GM19328 (cell line): Measurements from ENCODE around the gene TMEM163.
"Not testable (repeated sequence)": the region's sequence is repeated elsewhere in the genome, so short reads cannot be mapped to it uniquely, and the experiment has no call there.

Source experiments
- ATAC-seq: cut with Tn5 transposase; IDR thresholded peaks from one replicate; pipeline ENCODE4 v1.9.1; 2021; ENCODE audit warnings: mild to moderate bottlenecking, moderate library complexity; ENCODE audit not compliant: unreplicated experiment

TMEM163 gene

DNA sequence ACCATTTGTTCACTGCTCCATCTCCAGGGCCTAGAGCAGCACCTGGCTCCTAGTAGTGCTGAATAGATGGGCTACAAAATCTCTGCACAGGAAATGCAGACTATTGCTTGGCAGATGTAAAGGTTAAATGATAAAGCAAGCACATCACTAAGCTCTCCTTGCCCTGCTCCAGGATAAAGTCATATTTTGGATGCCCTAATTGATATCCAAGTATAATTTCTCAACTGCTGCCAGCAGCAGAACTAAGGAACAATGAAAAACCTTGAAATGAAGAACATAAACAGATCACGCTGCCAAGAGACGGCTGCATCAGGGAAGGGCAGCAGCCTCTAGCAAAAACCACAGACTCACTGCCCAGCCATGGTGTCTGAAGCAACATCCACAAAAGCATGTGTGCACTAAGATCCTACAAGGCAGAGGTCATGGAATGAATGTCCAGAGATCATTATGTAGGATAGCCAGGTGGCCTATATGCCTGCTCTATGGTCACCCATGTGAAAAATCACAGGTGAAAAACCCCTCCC, 134.7 kb downstream of the TMEM163 start:
- no peak for ATAC-seq

DNA sequence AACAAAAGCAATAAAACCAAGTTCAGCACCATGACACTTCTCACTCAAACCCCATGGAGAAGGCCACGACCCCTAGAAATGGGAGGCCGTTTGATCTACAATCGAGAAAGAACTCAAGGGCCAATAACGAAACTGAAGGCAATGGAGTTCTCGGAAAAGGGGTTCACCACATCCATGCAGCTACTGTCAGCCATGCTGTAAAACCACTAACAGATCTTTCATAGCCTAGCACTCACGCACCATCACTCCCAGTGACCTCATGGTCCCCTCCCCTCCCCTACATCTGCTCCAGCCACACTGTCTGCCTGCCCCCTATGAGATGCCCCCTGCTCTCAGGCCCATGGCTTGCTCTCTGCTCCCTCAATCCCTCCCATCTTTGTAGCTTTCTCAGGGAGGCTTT, 135.3 kb downstream of the TMEM163 start:
- ATAC-seq: no peak

DNA sequence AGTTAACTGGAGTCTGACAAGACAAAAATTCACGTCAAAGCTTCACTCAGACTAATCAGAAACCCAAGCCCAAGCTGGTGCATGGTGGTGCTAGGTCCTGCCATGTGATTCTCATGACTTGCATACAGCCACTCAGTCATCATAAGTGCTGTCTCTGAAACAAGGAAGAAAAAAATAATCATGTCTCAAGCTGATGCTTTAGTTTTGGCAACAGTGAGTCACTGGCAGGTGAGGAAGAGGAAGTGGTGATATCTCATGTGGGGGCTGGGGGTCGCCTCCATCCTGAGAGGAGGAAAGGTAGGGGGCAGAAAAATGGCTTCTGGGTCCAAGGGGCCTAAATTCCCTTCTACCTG, 136.3 kb downstream of the TMEM163 start:
- ATAC-seq: no peak

DNA sequence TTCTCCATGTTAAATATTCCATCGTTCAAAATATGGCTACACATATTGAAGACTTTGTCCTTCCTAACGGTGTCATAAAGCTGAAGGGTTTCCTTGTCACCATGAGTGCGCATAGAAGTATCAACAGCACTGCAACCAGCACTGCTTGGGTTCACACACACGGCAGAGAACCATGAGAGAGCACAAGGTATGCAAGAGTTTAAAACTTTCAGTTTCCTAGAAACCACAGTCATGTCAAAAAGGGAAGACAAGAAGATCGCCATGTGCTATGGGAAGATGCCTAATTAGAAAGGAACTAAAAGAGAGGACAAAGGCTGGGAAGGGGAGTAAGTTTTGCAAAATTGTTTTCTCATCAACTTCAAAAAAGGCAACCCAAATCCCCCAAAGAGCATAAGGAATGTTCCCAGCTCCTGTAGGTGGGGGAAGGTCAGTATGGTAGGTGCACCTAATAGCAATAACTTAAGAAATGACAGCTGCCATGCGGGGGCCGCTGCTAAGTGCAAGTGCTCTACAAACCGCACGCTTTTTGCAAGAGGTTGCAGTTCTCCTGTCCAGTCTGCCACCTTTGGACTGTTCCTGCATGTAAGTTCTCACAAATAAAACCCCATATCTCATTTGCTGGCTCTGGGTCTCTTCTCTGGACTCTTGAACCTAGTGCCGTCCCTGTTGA, 136.8 kb downstream of the TMEM163 start:
- peak; percentile 60 for ATAC-seq

DNA sequence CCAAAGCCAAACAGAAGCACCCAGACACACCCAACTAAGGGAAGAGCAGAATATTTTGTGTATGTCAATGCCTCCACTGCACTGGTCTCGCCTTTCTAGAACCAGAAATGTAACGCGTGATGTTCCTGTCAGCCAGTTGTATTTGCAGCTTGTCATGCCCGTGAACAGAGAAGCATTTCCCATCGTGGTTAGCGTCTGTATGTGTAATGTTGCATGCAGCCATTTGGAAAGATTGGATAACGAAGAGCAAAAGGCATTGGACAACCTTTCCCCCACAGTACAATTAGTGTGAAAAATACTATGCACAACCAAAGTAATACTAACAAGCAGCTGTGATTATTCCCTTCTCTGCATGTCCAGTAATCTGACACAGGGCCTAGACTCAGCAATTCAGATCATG, 140.5 kb downstream of the TMEM163 start:
- no peak for ATAC-seq

DNA sequence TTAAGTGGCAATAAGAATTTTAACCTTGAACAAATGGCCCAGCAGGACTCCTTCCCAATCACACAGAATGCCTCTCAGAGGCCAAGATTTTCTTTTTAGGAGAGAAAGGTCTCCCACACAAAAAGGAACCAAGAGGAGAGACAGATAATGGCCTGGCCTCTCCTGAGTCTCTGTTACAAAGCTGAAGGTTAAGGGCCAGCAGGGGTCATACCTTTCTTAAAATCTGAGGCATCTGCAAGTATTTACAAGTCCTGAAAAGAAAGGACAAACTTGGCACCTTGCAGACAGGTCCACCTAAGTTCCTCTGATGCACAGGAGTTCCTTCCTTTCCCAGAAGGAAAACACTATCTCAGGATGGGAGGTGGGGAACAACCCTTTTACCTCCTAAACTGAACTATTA, 142.3 kb downstream of the TMEM163 start:
- no peak for ATAC-seq

DNA sequence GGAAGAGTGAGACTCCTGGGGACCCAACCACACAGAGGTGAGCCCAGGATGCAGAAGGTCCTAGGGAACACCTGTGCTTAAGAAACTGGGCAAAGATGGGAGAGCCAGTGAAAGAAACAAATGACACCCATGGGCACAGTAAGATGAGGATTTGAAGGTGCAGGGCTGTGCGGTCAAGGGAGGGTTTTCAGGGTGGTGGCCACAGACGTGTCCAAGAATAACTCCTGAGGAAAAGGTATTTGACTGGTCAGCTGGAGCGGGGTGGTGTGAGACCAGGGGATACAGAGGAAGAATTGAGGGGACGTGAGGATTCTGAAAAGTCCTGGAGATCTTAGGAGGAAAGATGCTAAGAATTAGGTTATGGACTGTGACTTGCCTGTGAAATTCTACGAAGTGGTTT, 142.9 kb downstream of the TMEM163 start:
- no peak for ATAC-seq

DNA sequence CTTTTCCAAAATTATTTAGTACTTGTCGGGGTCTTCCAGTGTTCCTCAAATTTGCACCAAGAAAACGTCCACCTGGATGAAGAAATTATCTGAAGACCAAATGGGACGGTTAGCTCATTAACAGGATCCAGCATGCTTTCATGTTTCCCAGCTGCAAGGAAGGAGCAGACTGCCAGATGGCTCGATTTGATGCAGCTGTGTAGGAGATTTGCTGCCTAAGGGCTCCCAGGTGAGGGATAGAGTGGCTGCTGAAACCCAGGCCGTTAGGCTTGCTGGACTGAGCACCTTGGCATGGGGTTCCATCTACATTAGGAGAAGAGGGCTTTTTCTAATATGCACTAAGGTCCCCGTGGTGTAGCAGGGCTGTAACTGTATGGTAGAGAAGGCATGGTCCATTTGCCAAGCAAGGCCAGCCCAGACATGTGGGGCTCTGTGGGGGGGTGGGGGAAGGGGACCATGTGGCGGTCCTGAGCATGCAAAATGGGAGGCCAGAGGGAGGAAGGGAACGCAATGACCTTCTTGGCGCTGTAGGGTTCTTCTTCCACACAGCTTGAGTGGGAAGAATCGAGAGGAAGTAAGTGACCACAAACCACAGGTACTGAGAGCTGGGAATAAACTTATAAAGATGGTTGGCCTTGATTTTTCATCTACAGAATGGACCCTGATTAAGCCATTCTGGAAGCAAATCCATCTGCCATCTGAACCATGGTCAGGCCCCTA, 144.0 kb downstream of the TMEM163 start:
- ATAC-seq: no peak

DNA sequence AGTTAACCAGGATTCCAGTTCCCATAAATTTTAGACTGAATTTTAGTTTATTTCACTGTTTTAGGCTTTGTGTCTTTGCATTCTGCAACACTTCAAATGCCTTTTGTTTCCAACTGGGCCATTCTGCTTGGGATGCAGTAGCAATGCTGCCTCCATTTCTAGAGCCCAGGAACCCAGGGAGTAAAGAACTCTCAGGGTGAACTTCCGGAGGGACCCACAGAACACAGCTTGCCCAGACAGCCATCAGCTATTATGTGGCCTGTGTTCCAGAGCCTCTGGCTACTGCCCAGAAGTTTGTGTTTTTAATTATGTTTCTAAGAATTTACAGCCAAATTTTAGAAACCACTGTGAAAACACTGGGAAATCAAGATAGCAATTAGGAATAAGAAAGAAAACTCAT, 145.1 kb downstream of the TMEM163 start:
- ATAC-seq: no peak

DNA sequence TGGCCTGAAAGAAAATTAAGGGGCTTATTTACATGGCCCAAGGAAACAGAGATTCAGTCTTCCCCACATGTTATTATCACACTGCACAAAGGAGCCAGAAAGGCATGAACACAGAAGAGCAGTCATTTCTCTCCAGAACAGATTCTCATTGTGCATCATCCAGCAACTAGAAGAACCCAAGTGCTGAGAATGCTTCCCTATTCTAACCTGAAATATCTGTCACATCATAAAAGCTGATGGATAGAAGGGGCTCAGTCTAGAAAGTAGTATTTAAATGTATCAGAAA, 145.8 kb downstream of the TMEM163 start:
- no peak for ATAC-seq

DNA sequence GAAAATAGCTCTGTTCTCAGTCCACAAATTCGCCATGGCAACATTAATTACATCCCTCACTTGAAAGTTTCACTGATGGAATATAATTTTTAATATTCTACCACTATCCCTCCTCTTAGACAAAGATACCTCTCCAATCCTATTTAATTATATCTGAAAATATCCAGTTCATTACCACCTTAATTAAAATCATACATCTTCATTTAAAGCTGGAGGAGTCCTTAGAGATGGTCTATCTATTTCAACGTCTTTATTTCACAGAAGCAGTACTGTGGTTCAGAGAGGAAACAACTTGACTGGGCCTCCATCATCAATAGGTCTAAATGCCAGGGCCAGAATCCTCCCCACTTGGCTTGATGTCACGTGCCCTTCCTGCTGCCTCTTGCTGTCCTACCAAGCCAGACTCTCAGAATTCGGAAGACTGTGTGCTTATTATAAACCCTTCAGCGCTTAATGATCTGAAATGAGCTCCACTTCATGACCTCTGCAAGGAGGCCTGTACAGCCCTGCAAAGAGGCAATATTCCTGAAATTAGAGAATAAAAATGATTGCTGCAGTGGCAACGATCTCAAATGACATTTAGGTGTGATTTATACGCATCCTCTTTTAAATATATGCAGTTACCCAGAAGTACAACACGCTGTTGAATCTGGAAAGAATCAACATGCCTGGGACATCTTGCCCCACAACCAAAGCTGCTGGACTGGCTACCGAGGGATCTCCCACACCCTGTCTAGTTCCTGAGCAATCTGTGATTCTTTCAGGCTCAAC, 146.3 kb downstream of the TMEM163 start:
- no peak for ATAC-seq

DNA sequence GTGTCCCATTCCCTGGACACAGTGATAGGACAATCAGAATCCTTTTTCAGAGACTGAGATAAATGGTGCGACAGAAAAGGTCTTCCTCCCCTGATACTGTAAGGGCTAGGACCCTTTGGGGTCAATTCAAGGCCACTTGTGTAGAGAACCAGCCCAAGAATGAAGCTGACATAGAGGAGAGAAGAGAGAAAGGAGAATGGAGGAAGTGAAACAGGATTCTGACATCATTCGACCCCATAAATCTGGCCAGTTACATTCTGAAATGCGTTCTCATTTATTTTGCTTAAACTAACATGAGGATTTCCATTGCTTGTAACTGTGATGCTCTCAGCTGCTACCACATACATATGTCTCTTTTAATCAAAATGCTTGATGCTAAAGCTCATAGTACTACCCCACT, 148.1 kb downstream of the TMEM163 start:
- ATAC-seq: no peak

DNA sequence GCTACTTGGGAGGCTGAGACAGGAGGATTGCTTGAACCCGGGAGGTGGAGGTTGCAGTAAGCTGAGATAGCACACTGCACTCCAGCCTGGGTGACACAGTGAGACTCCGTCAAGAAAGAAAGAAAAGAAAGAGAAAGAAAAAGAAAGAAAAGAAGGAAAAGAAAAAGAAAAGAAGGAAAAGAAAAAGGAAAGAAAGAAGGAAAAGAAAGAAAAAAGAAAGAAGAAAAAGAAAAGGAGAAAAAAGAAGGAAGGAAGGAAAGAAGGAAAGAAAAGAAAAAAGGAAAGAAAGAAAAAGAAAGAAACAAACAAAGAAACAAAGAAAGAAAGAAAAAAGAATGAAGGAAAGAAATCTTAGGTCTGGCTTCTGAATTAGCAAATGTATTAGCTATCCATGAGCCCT, 150.4 kb downstream of the TMEM163 start:
- no peak for ATAC-seq

DNA sequence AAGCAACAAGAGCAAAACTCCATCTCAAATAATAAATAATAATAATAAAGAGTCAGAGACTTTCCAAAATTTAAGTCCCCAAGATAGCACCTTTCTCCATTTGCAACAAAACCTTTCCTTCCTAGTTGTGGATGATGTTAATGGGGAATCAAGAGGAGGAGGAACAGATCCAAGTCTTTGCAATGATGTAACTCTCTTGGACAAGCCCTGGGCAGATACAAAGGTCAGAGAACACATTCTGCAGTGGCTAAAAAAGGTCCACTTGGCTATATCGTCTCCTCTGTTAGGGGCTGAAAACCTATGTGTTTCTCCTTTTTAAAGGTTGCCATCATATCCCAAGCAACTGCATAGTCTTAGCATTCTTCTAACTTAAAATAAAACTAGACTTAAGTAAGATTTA, 151.1 kb downstream of the TMEM163 start:
- ATAC-seq: no peak

DNA sequence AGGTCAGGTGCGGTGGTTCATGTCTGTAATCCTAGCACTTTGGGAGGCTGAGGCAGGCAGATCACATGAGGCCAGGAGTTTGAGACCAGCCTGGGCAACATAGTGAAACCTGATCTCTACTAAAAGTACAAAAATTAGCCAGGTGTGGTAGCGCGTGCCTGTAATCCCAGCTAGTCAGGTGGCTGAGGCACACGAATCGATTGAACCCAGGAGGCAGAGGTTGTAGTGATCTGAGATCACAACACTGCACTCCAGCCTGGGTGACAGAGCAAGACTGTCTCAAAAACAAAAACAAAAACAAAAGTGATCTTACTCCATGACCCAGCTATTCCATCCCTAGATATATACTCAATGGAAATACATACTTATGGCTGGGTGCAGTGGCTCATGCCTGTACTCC, 153.8 kb downstream of the TMEM163 start:
- not testable (repeated sequence) for ATAC-seq

DNA sequence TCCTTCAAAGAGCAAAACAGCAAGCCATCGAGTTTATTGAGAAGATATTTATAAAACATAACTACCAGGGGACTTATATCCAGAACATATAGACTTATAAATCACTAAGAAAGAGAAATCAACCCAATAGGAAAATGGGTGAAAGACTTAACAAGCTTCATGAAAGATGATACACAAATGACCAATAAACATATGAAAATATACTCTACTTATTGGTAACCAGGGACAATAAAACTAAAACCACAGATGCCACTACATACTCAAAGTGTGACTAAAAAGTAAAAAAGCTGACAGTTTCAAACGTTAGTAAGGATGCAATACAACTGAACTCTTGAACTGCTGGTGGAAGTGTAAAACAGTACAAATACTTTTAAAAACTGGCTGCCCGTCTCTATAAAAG, 154.3 kb downstream of the TMEM163 start:
- no peak for ATAC-seq

DNA sequence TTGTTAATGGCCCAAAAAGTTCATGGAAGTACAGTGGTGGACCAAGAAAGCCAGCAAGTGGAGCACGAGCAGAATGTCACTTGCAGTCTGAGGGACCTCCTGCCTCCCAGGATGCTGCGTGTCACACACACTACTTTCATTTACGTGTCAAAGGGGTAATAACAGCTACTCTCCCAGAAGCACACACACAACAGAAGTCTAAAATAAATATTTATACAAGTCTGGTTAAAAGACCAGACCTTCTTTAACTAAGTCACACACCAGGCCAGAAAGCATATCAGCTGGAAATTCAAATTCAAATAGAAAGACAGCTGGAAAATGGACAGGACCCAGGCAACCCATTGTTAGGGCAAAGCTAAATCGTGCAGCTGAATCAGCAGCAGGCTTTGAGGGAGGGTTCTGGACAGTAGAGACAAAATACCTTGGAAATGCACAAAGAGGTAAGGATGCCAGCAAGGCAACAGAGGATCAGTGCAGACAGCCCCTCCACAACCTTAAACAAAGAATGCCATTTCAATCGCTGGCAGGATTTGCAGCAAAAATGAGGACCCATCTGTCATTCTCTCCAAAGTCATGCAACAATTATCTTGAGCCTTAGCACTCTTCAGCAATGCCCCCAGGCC, 160.5 kb downstream of the TMEM163 start:
- ATAC-seq: no peak

DNA sequence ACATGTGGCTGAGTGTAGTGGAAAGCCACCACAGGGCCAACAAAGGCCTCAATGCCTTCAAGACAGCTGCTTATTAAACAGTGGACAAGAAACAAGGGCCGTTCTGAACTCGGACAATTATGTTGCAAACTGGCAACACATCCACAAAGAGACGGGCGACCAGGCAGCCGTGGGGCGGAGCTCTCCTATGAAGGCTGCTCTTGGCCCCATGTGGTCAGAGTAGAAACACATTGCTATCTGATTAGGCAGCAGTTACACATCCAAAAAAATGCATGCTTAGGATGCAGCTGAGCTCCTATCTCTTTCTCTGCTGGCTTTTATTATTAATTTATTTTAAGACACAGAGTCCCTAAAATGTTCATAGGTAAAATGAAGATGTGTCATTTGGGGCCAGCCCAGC, 163.4 kb downstream of the TMEM163 start:
- ATAC-seq: no peak

DNA sequence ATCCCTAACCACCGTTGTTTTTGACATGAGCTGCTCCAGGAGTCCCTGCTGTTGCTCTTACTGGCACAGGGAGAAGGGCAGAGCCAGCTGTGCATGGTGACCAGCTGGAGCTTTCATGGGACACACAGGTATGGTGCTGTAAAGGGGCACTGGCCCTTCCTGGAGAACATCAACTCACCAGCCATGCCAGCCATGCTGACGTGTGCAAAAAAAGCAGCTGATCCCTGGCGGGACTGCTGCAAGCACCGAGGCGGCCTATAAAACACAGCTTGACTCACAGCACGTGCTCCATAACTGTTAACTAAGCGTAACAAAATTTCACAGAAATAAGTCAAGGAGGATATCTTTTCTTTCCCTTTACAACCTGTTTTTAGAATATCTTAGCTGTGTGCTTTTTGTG, 165.1 kb downstream of the TMEM163 start:
- no peak for ATAC-seq

DNA sequence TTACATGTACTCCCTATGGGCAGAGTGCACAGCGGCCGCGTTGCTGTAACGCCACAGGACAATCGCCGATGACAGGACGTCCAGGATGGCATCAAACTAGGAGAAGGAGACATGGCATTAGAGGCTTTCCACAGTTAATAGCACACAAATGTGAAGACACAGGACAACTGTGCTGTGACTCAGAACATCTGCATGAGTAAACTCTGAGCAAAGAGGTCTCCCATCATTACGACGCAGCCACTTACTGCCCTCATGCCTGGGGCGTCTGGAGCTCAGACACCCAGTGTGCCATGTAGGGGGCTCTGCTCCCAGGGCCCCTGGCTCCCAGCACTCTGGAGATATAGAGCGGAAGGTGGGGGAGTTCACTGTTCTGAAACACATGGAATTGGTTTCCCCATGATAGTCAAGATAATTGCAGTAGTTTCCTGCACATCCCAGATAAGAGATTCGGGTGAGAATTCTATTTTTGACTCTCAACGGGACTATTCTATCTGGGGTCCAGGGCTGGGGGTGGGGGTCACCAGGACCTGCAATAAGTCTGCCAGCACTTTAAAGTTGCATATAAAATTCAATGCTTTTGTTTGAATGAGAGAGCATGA, 168.1 kb downstream of the TMEM163 start:
- ATAC-seq: no peak

DNA sequence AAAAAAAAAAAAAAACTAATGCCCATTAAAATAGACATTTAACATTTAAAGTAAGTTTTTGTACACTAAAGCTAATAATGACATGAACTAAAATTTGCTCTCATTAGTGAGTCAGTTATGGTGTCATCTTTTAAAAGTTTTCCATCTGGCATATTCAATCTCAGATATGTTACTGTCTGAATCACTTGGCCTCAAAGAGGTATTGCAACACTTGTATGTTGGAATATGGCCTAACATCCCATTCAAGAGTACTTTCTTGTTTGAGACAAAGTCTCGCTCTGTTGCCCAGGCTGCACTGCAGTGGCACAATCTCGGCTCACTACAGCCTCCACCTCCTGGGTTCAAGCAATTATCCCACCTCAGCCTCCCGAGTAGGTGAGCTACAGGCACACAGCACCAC, 169.7 kb downstream of the TMEM163 start:
- ATAC-seq: no peak
